AG04450 (cell line): Measurements from ENCODE around the gene TEX35. TPM values are rescaled to one million over a fixed set of nuclear protein-coding genes. Genes with fewer than 3 reads are reported as not detected.

Experiments
- CTCF ChIA-PET: fragments of 300-600, 350-600 bp; formaldehyde crosslinking; extraction: SDS; loops from one replicate; lab custom pipeline; 2022; ENCODE audit warnings: antibody characterized with exemption, inconsistent platforms; lab: Charles Lee
- POLR2A ChIA-PET: fragments of 350-600 bp; formaldehyde crosslinking; extraction: SDS; loops from one replicate; lab custom pipeline; 2021; ENCODE audit warnings: antibody characterized with exemption, inconsistent platforms; lab: Yijun Ruan, JAX
- DNase-seq: peaks from one replicate; pipeline ENCODE4 v3.0.0-alpha.2; 2011; ENCODE audit warnings: low read depth, low spot score
- H3K27ac ChIP-seq: one replicate; pipeline ENCODE4 v1.5.1; 2012; ENCODE audit warnings: low read depth, low read length, control low read depth
- H3K27me3 ChIP-seq: one replicate; pipeline ENCODE4 v1.6.0; 2012; ENCODE audit warnings: low read length; ENCODE audit not compliant: control insufficient read depth, insufficient read depth
- H3K4me3 ChIP-seq: 2 replicates; pipeline ENCODE4 v1.5.1; 2011; ENCODE audit warnings: mild to moderate bottlenecking, low read depth, low read length, control low read depth
- H3K9me3 ChIP-seq: 2 replicates; pipeline ENCODE4 v1.5.1; 2012; ENCODE audit warnings: low read length; ENCODE audit not compliant: control insufficient read depth, insufficient read depth
- polyA plus RNA-seq: library from polyadenylated mRNA; depleted of rRNA; stranded (reverse); fragments of >200 nt; gene quantifications from 2 replicates; pipeline ENCODE4 v1.2.3, GENCODE V29; 2011
- TF ChIP-seq, protein P1 (sequence below): IDR thresholded peaks from 2 replicates; pipeline ENCODE4 v1.5.1; 2011; ENCODE audit warnings: low read depth, low read length, control low read depth, inconsistent platforms

Gene TEX35
- polyA plus RNA-seq, 1 experiment, result not detected

- Histone ChIP-seq H3K4me3 (no peak overlapping the region), H3K27me3 (no peaks in the 10 kb centered on the region), H3K9me3 (no peaks in the 10 kb centered on the region), H3K27ac (no peak overlapping the region)
- CTCF ChIA-PET, result interaction anchor here (1.4 to 1.7 kb wide), 2 partner anchors 9 to 10 kb away, joined by 3 to 6 read pairs; no protein-coding TSS in a partner anchor
- POLR2A ChIA-PET, result no interaction called here
- no peak for DNase-seq
- TF ChIP-seq, protein P1, sequence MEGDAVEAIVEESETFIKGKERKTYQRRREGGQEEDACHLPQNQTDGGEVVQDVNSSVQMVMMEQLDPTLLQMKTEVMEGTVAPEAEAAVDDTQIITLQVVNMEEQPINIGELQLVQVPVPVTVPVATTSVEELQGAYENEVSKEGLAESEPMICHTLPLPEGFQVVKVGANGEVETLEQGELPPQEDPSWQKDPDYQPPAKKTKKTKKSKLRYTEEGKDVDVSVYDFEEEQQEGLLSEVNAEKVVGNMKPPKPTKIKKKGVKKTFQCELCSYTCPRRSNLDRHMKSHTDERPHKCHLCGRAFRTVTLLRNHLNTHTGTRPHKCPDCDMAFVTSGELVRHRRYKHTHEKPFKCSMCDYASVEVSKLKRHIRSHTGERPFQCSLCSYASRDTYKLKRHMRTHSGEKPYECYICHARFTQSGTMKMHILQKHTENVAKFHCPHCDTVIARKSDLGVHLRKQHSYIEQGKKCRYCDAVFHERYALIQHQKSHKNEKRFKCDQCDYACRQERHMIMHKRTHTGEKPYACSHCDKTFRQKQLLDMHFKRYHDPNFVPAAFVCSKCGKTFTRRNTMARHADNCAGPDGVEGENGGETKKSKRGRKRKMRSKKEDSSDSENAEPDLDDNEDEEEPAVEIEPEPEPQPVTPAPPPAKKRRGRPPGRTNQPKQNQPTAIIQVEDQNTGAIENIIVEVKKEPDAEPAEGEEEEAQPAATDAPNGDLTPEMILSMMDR, result no peak
These were observed 20.6 kb upstream of the TEX35 start for GRCh38 chr1:178492341-178492740.

GRCh38 chr1:178493301-178493741 lies 19.6 kb upstream of the TEX35 start:
- Histone ChIP-seq H3K4me3 (no peak overlapping the region), H3K27me3 (no peaks in the 10 kb centered on the region), H3K27ac (no peak overlapping the region), H3K9me3 (no peaks in the 10 kb centered on the region)
- TF ChIP-seq, protein P1, result no peak
- no peak for DNase-seq
- ChIA-PET POLR2A (no interaction called here), CTCF (interaction anchor here (1.4 to 1.7 kb wide), 2 partner anchors 8 to 9 kb away, joined by 3 to 6 read pairs; no protein-coding TSS in a partner anchor)

- Histone ChIP-seq H3K27ac (no peak overlapping the region), H3K4me3 (no peak overlapping the region), H3K27me3 (no peaks in the 10 kb centered on the region), H3K9me3 (no peaks in the 10 kb centered on the region)
- DNase-seq, result no peak
- TF ChIP-seq, protein P1, result no peak
- ChIA-PET CTCF (interaction anchor here (1.7 kb wide), 1 partner anchor 184 kb away, joined by 6 read pairs; no protein-coding TSS in a partner anchor), POLR2A (no interaction called here)
These were observed 18.3 kb upstream of the TEX35 start for GRCh38 chr1:178494569-178494971.

DNA sequence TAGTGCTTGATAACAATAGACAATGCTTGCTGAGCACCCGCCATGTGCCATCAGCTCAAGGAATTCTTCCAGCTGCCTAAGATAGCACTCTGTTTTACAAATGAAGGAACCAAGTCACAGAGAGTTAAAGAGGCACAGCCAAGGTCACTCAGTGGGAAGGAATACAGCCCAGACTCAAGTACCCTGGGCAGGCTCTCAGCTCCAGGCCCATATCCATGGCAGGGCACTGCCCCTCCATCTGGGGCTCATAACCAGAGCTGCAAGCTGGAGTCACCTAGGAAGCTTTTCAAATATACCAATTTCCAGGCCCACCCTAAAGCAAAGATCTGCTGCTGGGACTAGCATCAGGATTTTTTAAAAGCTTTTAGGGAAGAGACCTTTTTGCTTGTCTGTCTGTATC lies 17.8 kb upstream of the TEX35 start:
- no peak overlapping the region for H3K27ac ChIP-seq
- CTCF ChIA-PET, result interaction anchor here (0.8 to 1.7 kb wide), 2 partner anchors 184 to 195 kb away, joined by 3 to 6 read pairs; no protein-coding TSS in a partner anchor
- no peak for DNase-seq
- TF ChIP-seq, protein P1, result no peak
- no peak overlapping the region for H3K4me3 ChIP-seq
- no peaks in the 10 kb centered on the region for H3K27me3 ChIP-seq
- POLR2A ChIA-PET, result no interaction called here
- no peaks in the 10 kb centered on the region for H3K9me3 ChIP-seq

GRCh38 chr1:178495741-178496409 lies 17.0 kb upstream of the TEX35 start:
- Histone ChIP-seq H3K27me3 (no peaks in the 10 kb centered on the region), H3K27ac (no peak overlapping the region), H3K9me3 (no peaks in the 10 kb centered on the region), H3K4me3 (no peak overlapping the region)
- TF ChIP-seq, protein P1, result no peak
- DNase-seq, result no peak
- CTCF ChIA-PET, result interaction anchor here (0.8 to 1.7 kb wide), 2 partner anchors 185 to 196 kb away, joined by 3 to 6 read pairs; no protein-coding TSS in a partner anchor
- POLR2A ChIA-PET, result no interaction called here
